Heart left ventricle (tissue), 16 donors: ENCODE results near the gene BCL2. TPM values are rescaled to one million over a fixed set of nuclear protein-coding genes. Genes with fewer than 3 reads are reported as not detected.

Source experiments
- ATAC-seq, 4 donors: fragments of 200-7000 bp; cut with Tn5 transposase; one replicate each; pipeline ENCODE4 v1.9.1; 2020 to 2022; ENCODE audit warnings: moderate library complexity in 4 of 4, mild to moderate bottlenecking in 3 of 4, moderate number of reproducible peaks in 1 of 4
- DNase-seq, 5 donors: peaks; one replicate each; pipeline ENCODE4 v3.0.0-alpha.2; 2020
- H3K27ac ChIP-seq, 12 donors: fragments of 200-600 bp; sonication (generic) in 4 of 12; one replicate each; pipeline versions ENCODE4 v1.5.0 to v1.8.0; 2016 to 2022; ENCODE audit warnings: mild to moderate bottlenecking in 2 of 12
- H3K27me3 ChIP-seq, 9 donors: fragments of 200-600 bp; sonication (generic) in 2 of 9; one replicate each; pipeline versions ENCODE4 v1.5.1 to v1.8.0; 2016 to 2022; ENCODE audit warnings: mild to moderate bottlenecking in 3 of 9
- H3K36me3 ChIP-seq, 9 donors: fragments of 200-600 bp; sonication (generic) in 2 of 9; one replicate each; pipeline versions ENCODE4 v1.5.0 to v1.8.0; 2018 to 2022; ENCODE audit warnings: mild to moderate bottlenecking in 2 of 9
- H3K4me1 ChIP-seq, 12 donors: fragments of 200-600 bp; sonication (generic) in 4 of 12; one replicate each; pipeline versions ENCODE4 v1.5.0 to v1.8.0; 2016 to 2022; ENCODE audit warnings: mild to moderate bottlenecking in 3 of 12
- H3K4me3 ChIP-seq, 12 donors: fragments of 200-600 bp; sonication (generic) in 4 of 12; one replicate each; pipeline versions ENCODE4 v1.5.0 to v1.8.0; 2017 to 2022; ENCODE audit warnings: mild to moderate bottlenecking in 9 of 12, moderate library complexity in 4 of 12
- H3K9me3 ChIP-seq, 12 donors: fragments of 200-600 bp; sonication (generic) in 4 of 12; one replicate each; pipeline versions ENCODE4 v1.5.0 to v1.8.0; 2016 to 2022; ENCODE audit warnings: mild to moderate bottlenecking in 1 of 12
- CTCF ChIP-seq, 12 donors: fragments of 200-600 bp; sonication (generic) in 4 of 12; IDR thresholded peaks; one replicate each; pipeline versions ENCODE4 v1.5.0 to v1.8.0; 2018 to 2022; ENCODE audit warnings: antibody characterized with exemption in 12 of 12, mild to moderate bottlenecking in 5 of 12
- POLR2A ChIP-seq, 2 donors: fragments of 450-650 bp; IDR thresholded peaks; one replicate each; pipeline ENCODE4 v1.6.1; 2017; ENCODE audit warnings: antibody characterized with exemption in 2 of 2, mild to moderate bottlenecking in 2 of 2, moderate library complexity in 2 of 2
- WGBS, 4 donors: extraction: QIAGEN DNeasy Blood & Tissue Kit in 2 of 4; methylation state at CpG; one replicate each; pipeline versions ENCODE4 v1.1.5 to v1.1.7; 2013 to 2018; 5-methylcytosine and 5-hydroxymethylcytosine counted together
- intact Hi-C, 10 donors: fragments of 100-400 bp; cut with DNase I; formaldehyde crosslinking; loops; one replicate each; pipeline versions ENCODE4 v1.11.1 to v1.14.2; 2022
- polyA plus RNA-seq, 2 donors: library from polyadenylated mRNA; stranded (reverse); fragments of 200-250 nt; gene quantifications; one replicate each; pipeline ENCODE4 v1.2.3, GENCODE V29; 2013
- total RNA-seq, 9 donors: library from RNA; depleted of rRNA in 2 of 9; stranded (reverse); fragments of >200 nt in 2 of 9; fragmentation: NEBNext Ultra II Directional in 3 of 9; extraction: Animal tissue kit (Norgen Biotek cat#: 25700) in 3 of 9; gene quantifications; one replicate each; pipeline versions ENCODE4 v1.1.0 to v1.2.4, GENCODE V29; 2016 to 2023
- donor health status: ischemic (EF 13 %, LVEDD 7.1; RV severe dilation, severe dysfunction).
- donor health status: healthy with polysubstance abuse.
- donor health status: DM: no; HTN: yes; CAD: no.
- donor health status: DM: no; HTN: no; CAD: no.
- donor health status: ischemic (EF 25% LVEDD 6.9; RV normal size, moderate dysfunction).
- donor health status: ischemic (EF 25% LVEDD 5.7; RV mildly dilated, moderate dysfunction).
- donor health status: healthy.
- donor health status: DM: yes; HTN: yes; CAD: no.
- donor health status: ischemic (EF 35%, LVEDD 5.7; RV mildly dilated, moderate dysfunction).
- donor health status: nonischemic (EF 11% LVEDD 7.7; RV severe dilation, severe dysfunction).
- donor health status: DM: yes; HTN: yes; CAD: no.
- donor health status: PGD.
- donor health status: ischemic (EF 29% LVEDD 5.4; RV normal size, mild dysfunction).
- donor health status: nonischemic (EF 23%, LVEDD 6.1; RV moderate dilation, normal function).

Gene BCL2
- total and polyA plus RNA-seq, 11 donors, result 2.9 to 24.2 (median 8.9) TPM

DNA sequence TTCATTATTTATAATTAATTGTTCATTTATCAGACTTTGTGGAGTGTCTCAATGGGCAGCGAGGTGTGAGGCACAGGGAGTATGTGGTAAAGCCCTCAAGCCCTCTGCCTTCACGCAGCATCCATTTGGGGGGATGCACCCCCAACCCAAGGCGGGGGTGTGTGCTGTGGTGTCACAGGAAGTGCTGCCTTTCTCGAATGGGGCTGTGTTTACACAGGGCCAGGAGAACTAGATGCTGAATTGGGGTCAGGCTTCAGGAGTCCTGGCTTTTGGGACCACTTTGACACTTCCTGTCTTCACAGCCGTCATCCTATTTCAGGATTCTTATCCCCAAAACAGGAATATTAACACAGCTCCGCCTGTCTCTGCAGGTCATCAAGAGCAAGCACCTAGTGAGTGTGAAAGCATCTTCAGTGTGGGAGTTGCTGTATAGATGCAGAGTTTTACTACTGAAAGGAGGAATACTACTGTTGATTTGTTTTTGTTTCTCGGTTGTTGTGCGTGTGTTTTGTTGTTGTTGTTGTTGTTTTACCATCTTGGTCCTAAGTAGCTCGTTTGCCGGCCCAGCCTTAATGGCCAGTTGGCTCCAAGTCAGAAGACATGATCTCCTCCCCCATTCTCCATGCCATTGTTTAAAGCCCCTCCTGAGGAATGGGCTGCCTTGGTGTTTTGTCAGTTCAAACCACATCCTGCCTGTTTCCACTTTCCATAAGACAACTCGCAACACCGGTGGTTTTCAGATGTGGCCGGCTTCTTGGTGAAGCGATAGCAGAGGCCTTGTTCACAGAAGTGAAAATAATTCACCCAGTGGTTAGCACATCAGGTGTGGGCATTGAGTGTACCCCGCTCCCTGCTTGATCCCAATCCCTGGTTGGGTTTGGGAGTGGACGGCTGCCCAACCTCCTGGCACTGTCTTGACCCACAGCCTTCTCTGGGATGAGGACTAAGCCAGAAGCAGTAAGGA is 221.3 kb downstream of the BCL2 start:
- TF ChIP-seq CTCF (IDR thresholded peaks at IDR 0.05) (no peak), POLR2A (IDR thresholded peaks at IDR 0.05) (no peak)
- H3K4me1 ChIP-seq, result peaks cover 0 to 31% (median 10%) of the 10 kb centered on the region in 12 donors
- WGBS, 4 donors, result 67 to 82% (median 75%) methylated on average over 16 of the region's 16 CpGs
- no peaks in the 10 kb centered on the region for H3K9me3 ChIP-seq
- H3K27me3 ChIP-seq, result no peaks in the 10 kb centered on the region
- no peak overlapping the region for H3K27ac ChIP-seq
- H3K36me3 ChIP-seq, result no peaks in the 10 kb centered on the region
- DNase-seq (no peak), ATAC-seq (no peak)
- H3K4me3 ChIP-seq, result no peak overlapping the region
- intact Hi-C loops, result no loop called here

- no peak for TF ChIP-seq CTCF (IDR thresholded peaks at IDR 0.05)
- TF ChIP-seq POLR2A (IDR thresholded peaks at IDR 0.05), result no peak
- DNase-seq, result no peak
- no peak overlapping the region for H3K4me3 ChIP-seq
- H3K27ac ChIP-seq, result peak overlapping the region in 1 of 12 donors; percentile 20
- no peaks in the 10 kb centered on the region for H3K27me3 ChIP-seq
- intact Hi-C loops, result no loop called here
- WGBS, 4 donors, result 21 to 46% (median 33%) methylated on average over 10 of the region's 10 CpGs
- peaks cover 0 to 31% (median 10%) of the 10 kb centered on the region in 12 donors for H3K4me1 ChIP-seq
- no peaks in the 10 kb centered on the region for H3K36me3 ChIP-seq
- no peak for ATAC-seq
- H3K9me3 ChIP-seq, result no peaks in the 10 kb centered on the region
Observed at GRCh38 chr18:63097178-63097577, 222.4 kb downstream of the BCL2 start.

DNA sequence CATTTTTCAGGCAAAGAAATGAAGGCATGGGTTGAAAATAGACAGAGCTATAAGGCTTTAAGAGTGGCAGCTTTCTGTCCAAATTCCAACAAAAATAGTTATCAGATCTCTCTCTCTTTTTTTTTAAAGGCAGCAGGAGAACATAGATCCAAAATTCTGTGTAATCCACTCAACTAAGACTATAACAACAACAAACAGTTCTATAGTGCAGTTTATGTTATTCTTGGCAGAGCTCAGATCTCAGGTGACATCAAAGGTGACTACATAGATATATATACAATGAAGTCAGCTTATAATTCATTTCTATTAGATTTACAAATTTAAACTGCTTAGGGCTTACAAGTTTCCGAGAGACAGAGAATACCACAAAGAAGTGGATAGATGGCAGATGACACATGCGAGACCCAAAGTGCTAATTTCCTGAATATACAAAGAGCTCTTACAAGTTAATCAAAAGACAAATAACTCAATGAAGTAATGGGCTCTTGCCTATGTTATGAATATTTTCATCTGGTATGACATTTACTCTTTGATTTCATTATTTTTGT is 223.2 kb downstream of the BCL2 start:
- no peak overlapping the region for H3K4me3 ChIP-seq
- TF ChIP-seq POLR2A (IDR thresholded peaks at IDR 0.05), result no peak
- no peak for TF ChIP-seq CTCF (IDR thresholded peaks at IDR 0.05)
- H3K9me3 ChIP-seq, result no peaks in the 10 kb centered on the region
- intact Hi-C loops, result no loop called here
- DNase-seq (no peak), ATAC-seq (no peak)
- no peaks in the 10 kb centered on the region for H3K36me3 ChIP-seq
- 86 to 91% (median 89%) methylated on average over 2 of the region's 2 CpGs for WGBS, 4 donors
- H3K27me3 ChIP-seq, result no peaks in the 10 kb centered on the region
- H3K27ac ChIP-seq, result no peak overlapping the region
- peaks cover 0 to 31% (median 10%) of the 10 kb centered on the region in 12 donors for H3K4me1 ChIP-seq

- H3K36me3 ChIP-seq, result no peaks in the 10 kb centered on the region
- ATAC-seq (no peak), DNase-seq (no peak)
- H3K27me3 ChIP-seq, result no peaks in the 10 kb centered on the region
- 71 to 82% (median 80%) methylated on average over 6 of the region's 6 CpGs for whole genome bisulfite sequencing, 4 donors
- H3K4me3 ChIP-seq, result no peak overlapping the region
- H3K9me3 ChIP-seq, result no peaks in the 10 kb centered on the region
- intact Hi-C loops, result no loop called here
- H3K4me1 ChIP-seq, result peaks cover 0 to 25% (median 10%) of the 10 kb centered on the region in 12 donors
- H3K27ac ChIP-seq, result no peak overlapping the region
- no peak for TF ChIP-seq CTCF (IDR thresholded peaks at IDR 0.05)
Observed at GRCh38 chr18:63095768-63096167, 223.8 kb downstream of the BCL2 start.
